C4-2B (cell line): ENCODE results near the gene VAV3.

Experiments used
- CTCF ChIP-seq: fragments of 450-650 bp; conservative IDR thresholded peaks from 2 replicates; pipeline ENCODE4 v1.5.1; 2017; ENCODE audit warnings: mild to moderate bottlenecking
- ZFX ChIP-seq: fragments of 450-650 bp; IDR thresholded peaks from 2 replicates; pipeline ENCODE4 v1.6.1; 2017

GRCh38 chr1:107570768-107571167, 394.2 kb downstream of the VAV3 start:
- TF ChIP-seq CTCF (no peak), ZFX (no peak)
